AG20443 (cell line): ENCODE data around the gene BAG1.
A peak's percentile ranks its signal among the peaks of the same experiment; 100 is the strongest.

Experiments
- DNase-seq: peaks from one replicate; pipeline ENCODE4 v3.0.0; 2012; ENCODE audit warnings: low spot score, mixed read lengths

Gene BAG1

GRCh38 chr9:33273266-33273971 lies 8.9 kb upstream of the BAG1 start:
- no peak for DNase-seq

GRCh38 chr9:33272061-33272460 lies 7.6 kb upstream of the BAG1 start:
- no peak for DNase-seq

- no peak for DNase-seq
Observed at GRCh38 chr9:33270146-33270545, 5.6 kb upstream of the BAG1 start.

- DNase-seq = no peak
Observed at GRCh38 chr9:33267151-33267767, 2.8 kb upstream of the BAG1 start.

- DNase-seq = no peak
Observed at GRCh38 chr9:33265211-33265865, 830 bp upstream of the BAG1 start.

- peak; percentile 32 for DNase-seq
Observed at GRCh38 chr9:33264003-33264472, 470 bp downstream of the BAG1 start.

- peak; percentile 33 for DNase-seq
Observed at GRCh38 chr9:33263131-33264002, 1.1 kb downstream of the BAG1 start.

- no peak for DNase-seq
Observed at GRCh38 chr9:33260372-33260771, 4.1 kb downstream of the BAG1 start.

GRCh38 chr9:33257276-33257675 lies 7.2 kb downstream of the BAG1 start:
- DNase-seq = no peak

- no peak for DNase-seq
Observed at GRCh38 chr9:33256236-33256635, 8.3 kb downstream of the BAG1 start.

GRCh38 chr9:33255471-33255870 lies 9.0 kb downstream of the BAG1 start:
- no peak for DNase-seq

- no peak for DNase-seq
Observed at GRCh38 chr9:33255014-33255413, 9.5 kb downstream of the BAG1 start.

- no peak for DNase-seq
Observed at GRCh38 chr9:33254211-33254610, 10.3 kb downstream of the BAG1 start.

- DNase-seq = peak; percentile 93
Observed at GRCh38 chr9:33250458-33250995, 14.0 kb downstream of the BAG1 start.

- DNase-seq = no peak
Observed at GRCh38 chr9:33249983-33250382, 14.5 kb downstream of the BAG1 start.

- no peak for DNase-seq
Observed at GRCh38 chr9:33249087-33249658, 15.3 kb downstream of the BAG1 start.

- DNase-seq = no peak
Observed at GRCh38 chr9:33248606-33249005, 15.9 kb downstream of the BAG1 start.

- no peak for DNase-seq
Observed at GRCh38 chr9:33246269-33246860, 18.1 kb downstream of the BAG1 start.

GRCh38 chr9:33245341-33245740 lies 19.2 kb downstream of the BAG1 start:
- DNase-seq = no peak

GRCh38 chr9:33244137-33244784 lies 20.2 kb downstream of the BAG1 start:
- no peak for DNase-seq
